ENCODE data around the gene PNP. TPM values are rescaled to one million over a fixed set of nuclear protein-coding genes. Genes with fewer than 3 reads are reported as not detected.

Gene PNP
- 10 to 100 TPM in 2 of 6 donors, 1 to 10 TPM in 4; 6.2 to 17.2 (median 8.4) TPM for total RNA-seq
- 10 to 100 TPM in 1 of 2 donors, 1 to 10 TPM in 1; 9.0 to 24.0 TPM for polyA plus RNA-seq

GRCh38 chr14:20469242-20469889, at the start of gene PNP:
Gene PNP, plus strand, starts transcription at chr14:20469406. Its CDS starts 119 bp downstream, at chr14:20469525.
- Histone ChIP-seq H3K4me3 (peak within 1 kb of the TSS; percentile 46 to 88 (median 58)), H3K36me3 (no peaks in the 10 kb centered on the region), H3K9me3 (no peaks in the 10 kb centered on the region), H3K4me1 (peaks cover 0 to 4% (median 0%) of the 10 kb centered on the region in 3 donors), H3K27ac (peak within 1 kb of the TSS; percentile 76 to 92 (median 87)), H3K27me3 (no peaks in the 10 kb centered on the region)
- FAIRE-seq, result no peak
- peak; percentile 93 to 98 (median 96) for ATAC-seq
- TF ChIP-seq CTCF (IDR thresholded peaks at IDR 0.05), result no peak
- peak; percentile 87 to 96 (median 90) for DNase-seq
- WGBS, 2 donors, result 0 to 1% methylated on average over 40 of the region's 40 CpGs
- intact Hi-C loops (cut with DNase I), result no loop called here

GRCh38 chr14:20419419-20419818, 49.8 kb upstream of the PNP start:
- Histone ChIP-seq H3K27me3 (no peaks in the 10 kb centered on the region), H3K9me3 (no peaks in the 10 kb centered on the region), H3K36me3 (no peaks in the 10 kb centered on the region), H3K4me1 (peaks cover 13 to 16% (median 13%) of the 10 kb centered on the region in 3 donors), H3K4me3 (no peak overlapping the region), H3K27ac (no peak overlapping the region)
- DNase-seq, result no peak
- FAIRE-seq, result no peak
- intact Hi-C loops (cut with DNase I), result no loop called here
- no peak for ATAC-seq
- no peak for TF ChIP-seq CTCF (IDR thresholded peaks at IDR 0.05)
- WGBS, 2 donors, result 80 to 94% methylated on average over 1 of the region's 1 CpG

- no peaks in the 10 kb centered on the region for H3K36me3 ChIP-seq
- ATAC-seq (no peak), FAIRE-seq (no peak), DNase-seq (no peak)
- H3K4me3 ChIP-seq, result no peak overlapping the region
- peaks cover 13 to 16% (median 13%) of the 10 kb centered on the region in 3 donors for H3K4me1 ChIP-seq
- TF ChIP-seq CTCF (IDR thresholded peaks at IDR 0.05), result no peak
- no peaks in the 10 kb centered on the region for H3K27me3 ChIP-seq
- no peaks in the 10 kb centered on the region for H3K9me3 ChIP-seq
- intact Hi-C loops (cut with DNase I), result no loop called here
- H3K27ac ChIP-seq, result no peak overlapping the region
- 47 to 49% methylated on average over 2 of the region's 2 CpGs for WGBS, 2 donors
Observed at GRCh38 chr14:20421267-20421666, 47.9 kb upstream of the PNP start.

GRCh38 chr14:20422886-20423285, 46.3 kb upstream of the PNP start:
- no peaks in the 10 kb centered on the region for H3K36me3 ChIP-seq
- no peaks in the 10 kb centered on the region for H3K27me3 ChIP-seq
- peaks cover 4 to 8% (median 7%) of the 10 kb centered on the region in 3 donors for H3K4me1 ChIP-seq
- FAIRE-seq (no peak), ATAC-seq (no peak), DNase-seq (no peak)
- intact Hi-C loops (cut with DNase I), result no loop called here
- TF ChIP-seq CTCF (IDR thresholded peaks at IDR 0.05), result no peak
- no peak overlapping the region for H3K4me3 ChIP-seq
- H3K9me3 ChIP-seq, result no peaks in the 10 kb centered on the region
- H3K27ac ChIP-seq, result no peak overlapping the region
- 24 to 52% methylated on average over 2 of the region's 2 CpGs for WGBS, 2 donors

- TF ChIP-seq CTCF (IDR thresholded peaks at IDR 0.05), result no peak
Observed at GRCh38 chr14:20424851-20425250, 44.4 kb upstream of the PNP start.

More at GRCh38 chr14:20424851-20425250, 44.4 kb upstream of the PNP start:
- FAIRE-seq (no peak), DNase-seq (no peak), ATAC-seq (no peak)
- Histone ChIP-seq H3K36me3 (no peaks in the 10 kb centered on the region), H3K9me3 (no peaks in the 10 kb centered on the region), H3K27me3 (no peaks in the 10 kb centered on the region), H3K4me3 (no peak overlapping the region), H3K4me1 (no peaks in the 10 kb centered on the region), H3K27ac (no peak overlapping the region)
- WGBS, 2 donors, result 11% methylated on average over 2 of the region's 2 CpGs
- intact Hi-C loops (cut with DNase I), result no loop called here
